GM21447 (cell line): ENCODE data around the gene PVRIG.
"Not testable (repeated sequence)": the region's sequence is repeated elsewhere in the genome, so short reads cannot be mapped to it uniquely, and the experiment has no call there.

ENCODE experiments used
- ATAC-seq: cut with Tn5 transposase; IDR thresholded peaks from one replicate; pipeline ENCODE4 v1.9.1; 2021; ENCODE audit not compliant: unreplicated experiment

Gene PVRIG

DNA sequence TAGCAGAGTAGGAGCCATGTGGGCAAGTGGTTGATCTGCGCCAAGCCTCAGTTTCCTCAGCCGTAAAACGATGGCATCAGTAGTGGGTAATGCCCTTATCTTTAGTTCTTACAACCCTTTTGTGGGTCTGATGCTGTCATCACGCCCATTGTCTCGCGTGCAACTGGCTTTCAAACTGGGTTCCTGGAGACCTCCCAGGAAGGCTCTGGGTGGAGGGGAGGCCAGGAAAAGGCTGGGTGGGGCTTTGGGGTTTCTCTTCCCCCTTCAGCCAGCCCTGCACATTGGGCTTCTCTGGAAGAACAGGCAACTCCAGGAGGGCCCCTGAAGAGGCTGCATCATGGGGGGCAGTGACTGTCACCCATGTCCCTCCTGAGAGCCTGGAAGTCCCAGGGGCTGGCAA is 5.1 kb downstream of the PVRIG start:
- ATAC-seq, result not testable (repeated sequence)

- not testable (repeated sequence) for ATAC-seq
These were observed 15.0 kb downstream of the PVRIG start for GRCh38 chr7:100234660-100235317.

DNA sequence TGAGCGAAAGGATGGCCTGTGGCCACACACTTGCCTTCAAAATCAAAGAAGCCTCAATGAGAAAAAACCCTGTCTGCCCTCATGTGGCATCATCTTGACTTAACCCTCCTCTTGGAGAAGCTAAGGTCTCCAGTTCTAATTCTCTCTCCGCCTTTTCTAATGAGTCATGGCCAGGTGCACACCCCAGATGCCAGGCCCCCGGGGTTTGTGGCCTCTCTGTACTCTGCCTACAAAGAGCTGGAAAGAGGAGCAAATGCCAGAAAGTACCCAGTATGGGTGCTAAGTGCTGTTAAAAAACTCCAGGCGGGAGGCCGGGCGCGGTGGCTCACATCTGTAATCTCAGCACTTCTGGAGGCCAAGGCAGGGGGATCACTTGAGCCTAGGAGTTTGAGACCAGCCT is 20.2 kb downstream of the PVRIG start:
- ATAC-seq, result not testable (repeated sequence)

GRCh38 chr7:100243385-100243784 is 23.6 kb downstream of the PVRIG start:
- peak; percentile 77 for ATAC-seq

GRCh38 chr7:100244988-100245605 is 25.3 kb downstream of the PVRIG start:
- not testable (repeated sequence) for ATAC-seq

GRCh38 chr7:100246121-100246864 is 26.5 kb downstream of the PVRIG start:
- not testable (repeated sequence) for ATAC-seq

DNA sequence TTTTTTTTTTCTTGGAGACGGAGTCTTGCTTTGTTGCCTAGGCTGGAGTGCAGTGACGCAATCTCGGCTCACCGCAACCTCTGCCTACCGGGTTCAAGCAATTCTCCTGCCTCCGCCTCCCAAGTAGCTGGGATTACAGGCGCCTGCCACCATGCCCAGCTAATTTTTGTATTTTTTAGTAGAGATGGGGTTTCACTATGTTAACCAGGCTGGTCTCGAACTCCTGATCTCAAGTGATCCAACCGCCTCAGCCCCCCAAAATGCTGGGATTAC is 27.1 kb downstream of the PVRIG start:
- not testable (repeated sequence) for ATAC-seq

GRCh38 chr7:100247152-100247757 is 27.5 kb downstream of the PVRIG start:
- no peak for ATAC-seq

GRCh38 chr7:100248483-100248882 is 28.7 kb downstream of the PVRIG start:
- no peak for ATAC-seq

DNA sequence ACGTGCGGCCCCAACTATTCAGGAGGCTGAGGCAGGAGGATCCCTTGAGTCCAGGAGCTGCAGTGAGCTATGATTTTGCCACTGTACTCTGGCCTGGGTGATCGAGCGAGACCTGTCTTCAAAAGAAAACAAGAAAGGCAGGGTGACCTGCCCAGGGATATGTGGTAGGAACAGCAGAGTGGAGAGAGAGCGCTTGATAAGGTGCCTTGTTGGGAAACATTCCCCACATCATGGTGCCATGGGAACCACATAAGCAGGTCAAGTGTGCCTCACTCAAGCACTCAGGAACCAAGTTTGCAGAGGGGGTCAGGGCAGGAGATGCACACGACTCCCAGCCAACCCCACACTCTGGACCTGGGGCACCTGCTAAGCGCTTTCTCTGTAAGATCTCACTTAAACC is 37.3 kb downstream of the PVRIG start:
- no peak for ATAC-seq

- not testable (repeated sequence) for ATAC-seq
These were observed 40.2 kb downstream of the PVRIG start for GRCh38 chr7:100259984-100260383.

DNA sequence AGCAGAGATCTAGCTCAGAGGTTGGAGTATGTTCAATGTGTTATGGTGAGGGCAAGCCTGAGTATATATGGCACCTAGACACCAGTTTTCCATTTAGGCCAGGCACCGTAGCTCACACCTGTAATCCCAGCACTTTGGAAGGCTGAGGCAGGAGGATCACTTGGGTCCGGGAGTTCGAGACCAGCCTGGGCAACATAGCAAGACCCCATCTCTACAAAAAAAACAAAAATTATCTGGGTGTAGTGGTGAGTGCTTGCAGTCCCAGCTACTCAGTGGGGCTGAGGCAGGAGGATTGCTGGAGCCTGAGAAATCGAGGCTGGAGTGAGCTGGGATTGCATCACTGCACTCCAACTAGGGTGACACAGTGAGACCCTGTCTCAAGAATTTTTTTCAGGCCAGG is 43.1 kb downstream of the PVRIG start:
- not testable (repeated sequence) for ATAC-seq

- ATAC-seq, result not testable (repeated sequence)
These were observed 44.5 kb downstream of the PVRIG start for GRCh38 chr7:100264223-100264622.

GRCh38 chr7:100264669-100265165 is 45.0 kb downstream of the PVRIG start:
- not testable (repeated sequence) for ATAC-seq

DNA sequence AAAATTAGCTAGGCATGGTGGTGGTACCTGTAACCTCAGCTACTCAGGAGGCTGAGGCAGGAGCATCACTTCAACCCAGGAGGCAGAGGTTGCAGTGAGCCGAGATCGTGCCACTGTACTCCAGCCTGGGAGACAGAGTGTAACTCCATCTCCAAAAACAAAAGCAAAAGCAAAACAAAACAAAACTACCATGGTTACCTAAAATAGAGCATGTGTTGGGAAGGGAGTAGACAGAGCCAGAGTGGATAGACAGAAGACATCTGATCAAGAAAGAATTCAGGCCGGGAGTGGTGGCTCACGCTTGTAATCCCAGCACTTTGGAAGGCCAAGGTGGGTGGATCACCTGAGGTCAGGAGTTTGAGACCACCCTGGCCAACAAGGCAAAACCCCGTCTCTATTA is 46.1 kb downstream of the PVRIG start:
- not testable (repeated sequence) for ATAC-seq

DNA sequence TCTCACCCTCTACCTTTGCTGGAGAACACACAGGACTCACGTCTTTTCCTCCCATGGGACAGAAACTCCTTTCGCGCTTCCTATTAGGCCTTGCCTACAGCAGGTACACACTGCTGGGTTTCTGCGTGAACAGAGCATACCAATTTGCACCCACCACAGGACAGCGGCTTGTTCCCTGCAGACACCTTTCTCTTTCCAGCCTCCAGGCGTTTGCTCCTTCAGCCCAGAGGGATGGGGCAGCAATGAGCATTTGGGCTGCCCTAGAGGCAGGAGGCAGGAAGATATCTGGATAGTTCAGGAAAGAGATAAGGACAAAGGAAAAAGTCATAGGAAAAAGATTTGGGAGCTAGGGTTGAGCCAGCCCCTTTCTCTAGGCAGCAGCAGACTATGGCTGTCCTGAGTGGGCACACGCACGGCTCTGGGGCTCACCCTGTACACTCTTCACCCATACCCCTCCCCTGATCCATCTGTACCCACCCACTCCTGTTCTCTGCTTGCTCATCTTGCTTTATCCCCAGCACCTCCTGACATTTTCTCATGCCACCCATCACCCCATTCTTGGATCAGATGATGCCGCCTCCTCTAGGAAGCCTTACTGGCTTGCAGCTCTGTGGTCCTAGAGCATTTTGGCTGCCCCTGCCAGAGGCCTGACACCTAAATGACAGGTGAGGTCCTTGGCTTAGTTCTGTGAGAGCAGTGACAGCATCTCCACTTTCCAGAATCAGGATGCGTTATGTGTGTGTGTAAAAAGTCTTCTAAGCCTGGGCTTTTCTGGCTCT is 47.0 kb downstream of the PVRIG start:
- ATAC-seq, result no peak

DNA sequence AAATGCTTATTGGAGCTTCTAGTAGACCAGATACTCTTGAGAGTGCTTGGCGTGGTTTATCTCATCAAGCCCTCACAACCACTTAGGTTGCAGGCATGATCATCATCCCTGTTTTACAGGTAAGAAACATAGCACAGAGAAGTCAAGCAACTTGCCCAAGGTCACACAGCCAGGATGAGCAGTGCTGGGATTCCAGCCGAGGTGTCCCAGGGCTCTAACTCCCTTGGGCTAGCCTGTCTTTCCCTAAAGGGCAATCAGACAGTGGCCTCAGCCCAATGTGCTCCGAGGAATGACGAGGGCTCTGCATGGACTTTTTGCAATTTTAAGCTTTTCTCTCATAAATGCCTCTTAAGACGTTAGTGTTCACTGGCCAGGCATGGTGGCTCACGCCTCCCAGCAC is 47.9 kb downstream of the PVRIG start:
- no peak for ATAC-seq

DNA sequence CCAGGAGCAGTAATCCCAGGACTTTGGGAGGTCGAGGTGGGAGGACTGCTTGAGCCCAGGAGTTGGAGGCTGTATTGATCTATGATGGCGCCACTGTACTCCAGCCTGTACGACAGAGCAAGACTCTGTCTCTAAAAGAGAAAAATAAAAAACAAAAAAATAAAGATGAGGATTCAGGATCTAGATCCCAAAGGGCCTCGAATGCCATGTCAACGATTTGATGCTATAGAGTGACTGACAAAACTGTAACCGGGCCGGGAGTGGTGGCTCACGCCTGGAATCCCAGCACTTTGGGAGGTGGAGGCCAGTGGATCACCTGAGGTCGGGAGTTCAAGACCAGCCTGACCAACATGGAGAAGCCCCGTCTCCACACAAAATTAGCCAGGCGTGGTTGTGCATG is 49.1 kb downstream of the PVRIG start:
- ATAC-seq, result not testable (repeated sequence)

- not testable (repeated sequence) for ATAC-seq
These were observed 49.7 kb downstream of the PVRIG start for GRCh38 chr7:100269306-100270045.
